Spleen (tissue), 7 donors: ENCODE measurements around the gene RBSN.

Source experiments
- CTCF ChIP-seq, 11 experiments: fragments of 200-600 bp in 7 of 11; fragments of 450-650 bp in 4 of 11; sonication (generic) in 4 of 11; IDR thresholded peaks in 8 of 11; conservative IDR thresholded peaks in 3 of 11; 1 replicate in 7 of 11; 2 replicates in 4 of 11; pipeline versions ENCODE4 v1.4.0 to v1.8.0; 2016 to 2021; ENCODE audit warnings: antibody characterized with exemption in 11 of 11, inconsistent platforms in 4 of 11, mild to moderate bottlenecking in 1 of 11
- POLR2AphosphoS5 ChIP-seq, 3 donors: sonication (generic); formaldehyde crosslinking; IDR thresholded peaks; one replicate each; pipeline ENCODE4 v1.5.1; 2017; ENCODE audit warnings: antibody characterized with exemption in 3 of 3
- donor health status: DM: no; HTN: no; CAD: no; lungs with moderate emphysema.
- donor health status: DM: no; HTN: no; CAD: no.
- donor health status: DM: no; HTN: no; CAD: no.

GRCh38 chr3:15064299-15064834, 34.6 kb downstream of the RBSN start:
- TF ChIP-seq CTCF (IDR thresholded peaks at IDR 0.05 in 8 of 11, conservative IDR thresholded peaks at IDR 0.05 in 3 of 11) (no peak), POLR2AphosphoS5 (IDR thresholded peaks at IDR 0.05) (no peak)
